ENCODE measurements around the gene ARMC9. TPM values are rescaled to one million over a fixed set of nuclear protein-coding genes. Genes with fewer than 3 reads are reported as not detected.

The ARMC9 gene
- total and polyA plus RNA-seq, 4 donors = 20.5 to 51.6 (median 38.6) TPM

- H3K4me3 ChIP-seq = no peak overlapping the region
- H3K4me1 ChIP-seq (ENCODE audit: control insufficient read depth in 5 of 5, insufficient read depth in 5 of 5, low read length in 5 of 5) = no peaks in the 10 kb centered on the region
- no peak for TF ChIP-seq CTCF (IDR thresholded peaks at IDR 0.05; ENCODE audit: control extremely low read depth, extremely low read depth)
- no peaks in the 10 kb centered on the region for H3K9me3 ChIP-seq (ENCODE audit: control insufficient read depth in 4 of 4, insufficient read depth in 3 of 4, low read length in 3 of 4)
- ATAC-seq (ENCODE audit: insufficient read depth, low FRiP score) = no peak
- WGBS, 2 donors = 76 to 93% methylated on average over 9 of the region's 9 CpGs
- no peaks in the 10 kb centered on the region for H3K27me3 ChIP-seq (ENCODE audit: control insufficient read depth in 3 of 3, insufficient read depth in 3 of 3, low read length in 2 of 3)
- H3K9ac ChIP-seq (ENCODE audit: insufficient read depth in 1 of 2, low read length in 2 of 2) = no peak overlapping the region
- no peak overlapping the region for H3K27ac ChIP-seq (ENCODE audit: low read depth in 1 of 2, low read length in 1 of 2)
- H3K36me3 ChIP-seq (ENCODE audit: control insufficient read depth in 4 of 4, insufficient read depth in 4 of 4, low read length in 4 of 4) = no peaks in the 10 kb centered on the region
- no peak for DNase-seq
Observed at GRCh38 chr2:231421051-231421580, 222.7 kb downstream of the ARMC9 start.

GRCh38 chr2:231422056-231422455 is 223.6 kb downstream of the ARMC9 start:
- H3K4me1 ChIP-seq (ENCODE audit: control insufficient read depth in 5 of 5, insufficient read depth in 5 of 5, low read length in 5 of 5) = no peaks in the 10 kb centered on the region
- H3K4me3 ChIP-seq = no peak overlapping the region
- no peaks in the 10 kb centered on the region for H3K27me3 ChIP-seq (ENCODE audit: control insufficient read depth in 3 of 3, insufficient read depth in 3 of 3, low read length in 2 of 3)
- DNase-seq (no peak), ATAC-seq (ENCODE audit: insufficient read depth, low FRiP score) (no peak)
- H3K27ac ChIP-seq (ENCODE audit: low read depth in 1 of 2, low read length in 1 of 2) = no peak overlapping the region
- no peaks in the 10 kb centered on the region for H3K9me3 ChIP-seq (ENCODE audit: control insufficient read depth in 4 of 4, insufficient read depth in 3 of 4, low read length in 3 of 4)
- TF ChIP-seq CTCF (IDR thresholded peaks at IDR 0.05; ENCODE audit: control extremely low read depth, extremely low read depth) = no peak
- WGBS, 2 donors = 72 to 79% methylated on average over 2 of the region's 2 CpGs
- no peaks in the 10 kb centered on the region for H3K36me3 ChIP-seq (ENCODE audit: control insufficient read depth in 4 of 4, insufficient read depth in 4 of 4, low read length in 4 of 4)
- no peak overlapping the region for H3K9ac ChIP-seq (ENCODE audit: insufficient read depth in 1 of 2, low read length in 2 of 2)

- DNase-seq = no peak
- H3K27ac ChIP-seq (ENCODE audit: low read depth in 1 of 2, low read length in 1 of 2) = no peak overlapping the region
- 91 to 96% methylated on average over 10 of the region's 10 CpGs for WGBS, 2 donors
- TF ChIP-seq CTCF (IDR thresholded peaks at IDR 0.05; ENCODE audit: control extremely low read depth, extremely low read depth) = no peak
- no peak overlapping the region for H3K4me3 ChIP-seq
- no peaks in the 10 kb centered on the region for H3K9me3 ChIP-seq (ENCODE audit: control insufficient read depth in 4 of 4, insufficient read depth in 3 of 4, low read length in 3 of 4)
- no peaks in the 10 kb centered on the region for H3K36me3 ChIP-seq (ENCODE audit: control insufficient read depth in 4 of 4, insufficient read depth in 4 of 4, low read length in 4 of 4)
- no peaks in the 10 kb centered on the region for H3K27me3 ChIP-seq (ENCODE audit: control insufficient read depth in 3 of 3, insufficient read depth in 3 of 3, low read length in 2 of 3)
- ATAC-seq (ENCODE audit: insufficient read depth, low FRiP score) = no peak
- H3K4me1 ChIP-seq (ENCODE audit: control insufficient read depth in 5 of 5, insufficient read depth in 5 of 5, low read length in 5 of 5) = no peaks in the 10 kb centered on the region
- no peak overlapping the region for H3K9ac ChIP-seq (ENCODE audit: insufficient read depth in 1 of 2, low read length in 2 of 2)
Observed at GRCh38 chr2:231423176-231423575, 224.7 kb downstream of the ARMC9 start.

Small RNAs within 50 kb of the gene (small RNA-seq; reads per million reads assigned to genes)
- 0.06 reads per million for gene AC018738.1 (ENCODE audit: low replicate concordance)
- gene MIR4777 (ENCODE audit: low replicate concordance) = not detected

Other genes with a start within 250 kb of the ARMC9 start
- not detected for gene SPATA3, start 202.5 kb upstream of the ARMC9 start, total RNA-seq
- gene SPATA3, start 202.5 kb upstream of the ARMC9 start, polyA plus RNA-seq = not detected
- gene C2orf72, start 161.1 kb upstream of the ARMC9 start, total RNA-seq = 1 to 10 TPM in 1 of 2 donors, under 1 TPM in 1; 0.65 to 1.3 TPM
- gene C2orf72, start 161.1 kb upstream of the ARMC9 start, polyA plus RNA-seq = under 1 TPM; 0.28 to 0.46 TPM
- 10 to 100 TPM; 61.6 to 91.1 TPM for gene PSMD1, start 141.8 kb upstream of the ARMC9 start, total RNA-seq
- 10 to 100 TPM; 30.1 to 50.4 TPM for gene PSMD1, start 141.8 kb upstream of the ARMC9 start, polyA plus RNA-seq
- under 1 TPM; 0.09 to 0.31 TPM for gene HTR2B, start 73.6 kb upstream of the ARMC9 start, total RNA-seq
- under 1 TPM; 0.09 to 0.24 TPM for gene HTR2B, start 73.6 kb upstream of the ARMC9 start, polyA plus RNA-seq
- 10 to 100 TPM; 32.9 to 73.7 TPM for gene B3GNT7, start 197.1 kb downstream of the ARMC9 start, total RNA-seq
- gene B3GNT7, start 197.1 kb downstream of the ARMC9 start, polyA plus RNA-seq = 10 to 100 TPM; 18.9 to 22.2 TPM

Data from lung (tissue), 13 donors.